ENCODE data around the gene NPR3. TPM values are rescaled to one million over a fixed set of nuclear protein-coding genes. Genes with fewer than 3 reads are reported as not detected.

The NPR3 gene
- total RNA-seq, 1 donor from 2014 or later = 116 TPM

DNA sequence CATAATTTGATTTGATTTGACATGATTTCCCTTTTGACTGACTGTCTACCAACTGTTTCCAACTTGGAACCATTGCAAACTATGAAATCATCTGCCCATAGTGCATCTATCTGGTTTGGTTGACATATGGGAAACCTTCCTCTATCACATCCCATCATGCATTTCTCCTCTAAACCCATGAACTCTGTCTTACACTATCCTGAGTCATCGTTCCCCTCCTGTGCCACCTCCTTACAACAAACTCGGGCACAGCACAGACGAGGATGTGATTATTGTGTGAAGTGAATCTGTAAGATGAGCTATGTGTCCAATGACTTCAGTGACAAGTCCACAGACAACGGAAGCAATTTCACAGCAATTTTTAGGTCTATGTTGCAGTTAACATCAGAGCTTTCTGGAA lies 126.1 kb downstream of the NPR3 start:
- no peak for TF ChIP-seq CTCF (conservative IDR thresholded peaks at IDR 0.05)
- Mint-ChIP-seq H3K36me3 (no peaks in the 10 kb centered on the region), H3K4me1 (ENCODE audit: unreplicated experiment) (peaks cover 15% of the 10 kb centered on the region), H3K27ac (no peak overlapping the region), H3K27me3 (no peaks in the 10 kb centered on the region), H3K9me3 (no peaks in the 10 kb centered on the region), H3K4me3 (no peak overlapping the region)
- no peak for DNase-seq (ENCODE audit: extremely low spot score, unreplicated experiment)

GRCh38 chr5:32839106-32839505 lies 128.0 kb downstream of the NPR3 start:
- DNase-seq (ENCODE audit: extremely low spot score, unreplicated experiment) = no peak
- no peak for TF ChIP-seq CTCF (conservative IDR thresholded peaks at IDR 0.05)
- Mint-ChIP-seq H3K4me1 (ENCODE audit: unreplicated experiment) (peaks cover 24% of the 10 kb centered on the region), H3K9me3 (no peaks in the 10 kb centered on the region), H3K27ac (no peak overlapping the region), H3K36me3 (no peaks in the 10 kb centered on the region), H3K27me3 (no peaks in the 10 kb centered on the region), H3K4me3 (no peak overlapping the region)

DNA sequence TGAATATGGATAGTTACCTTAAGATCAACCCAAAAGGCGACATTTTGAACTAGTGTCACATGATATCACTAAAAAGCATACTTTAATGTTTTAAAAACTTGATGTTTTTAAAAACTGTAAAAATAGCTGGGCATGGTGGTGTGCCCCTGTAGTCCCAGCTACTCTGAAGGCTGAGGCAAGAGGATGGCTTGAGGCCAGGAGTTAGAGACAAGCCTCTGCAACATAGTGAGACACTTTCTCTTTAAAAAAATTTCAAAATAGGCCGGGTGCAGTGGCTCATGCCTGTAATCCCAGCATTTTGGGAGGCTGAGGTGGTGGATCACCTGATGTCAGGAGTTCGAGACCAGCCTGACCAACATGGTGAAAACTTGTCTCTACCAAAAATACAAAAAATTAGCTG lies 129.5 kb downstream of the NPR3 start:
- no peak for DNase-seq (ENCODE audit: extremely low spot score, unreplicated experiment)
- H3K27me3 Mint-ChIP-seq = peaks cover 4% of the 10 kb centered on the region
- H3K4me1 Mint-ChIP-seq (ENCODE audit: unreplicated experiment) = peaks cover 35% of the 10 kb centered on the region
- no peaks in the 10 kb centered on the region for H3K9me3 Mint-ChIP-seq
- no peak for TF ChIP-seq CTCF (conservative IDR thresholded peaks at IDR 0.05)
- H3K4me3 Mint-ChIP-seq = no peak overlapping the region
- no peak overlapping the region for H3K27ac Mint-ChIP-seq
- H3K36me3 Mint-ChIP-seq = no peaks in the 10 kb centered on the region

Other genes starting within 250 kb of the NPR3 start
- gene SUB1, start 125.8 kb upstream of the NPR3 start, total RNA-seq (ENCODE audit: low replicate concordance) = 176 and 208 TPM in 2 replicates